HG03460 (cell line): ENCODE measurements around the gene RBM20.

Experiments used
- ATAC-seq: cut with Tn5 transposase; IDR thresholded peaks from one replicate; pipeline ENCODE4 v1.9.1; 2021; ENCODE audit not compliant: unreplicated experiment

RBM20 gene

GRCh38 chr10:110887560-110887959 is 243.4 kb downstream of the RBM20 start:
- no peak for ATAC-seq
